ENCODE results near the gene NUTM2B.
"Not testable (repeated sequence)": the region's sequence is repeated elsewhere in the genome, so short reads cannot be mapped to it uniquely, and the experiment has no call there.

Gene NUTM2B

DNA sequence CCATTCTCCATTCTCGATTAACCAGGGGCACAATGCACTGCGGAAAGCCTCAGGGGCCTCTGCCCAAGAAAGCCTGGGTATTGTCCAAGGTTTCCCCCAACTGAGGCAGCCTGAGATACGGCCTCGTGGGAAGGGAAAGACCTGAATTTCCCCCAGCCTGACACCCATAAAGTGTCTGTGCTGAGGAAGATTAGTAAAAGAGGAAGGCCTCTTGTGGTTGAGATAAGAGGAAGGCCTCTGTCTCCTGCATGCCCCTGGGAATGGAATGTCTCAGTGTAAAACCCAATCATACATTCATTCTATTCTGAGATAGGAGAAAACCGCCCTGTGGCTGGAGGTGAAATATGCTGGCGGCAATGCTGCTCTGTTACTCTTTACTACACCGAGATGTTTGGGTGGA, 41.8 kb downstream of the NUTM2B start:
- not testable (repeated sequence) for DNase-seq

DNA sequence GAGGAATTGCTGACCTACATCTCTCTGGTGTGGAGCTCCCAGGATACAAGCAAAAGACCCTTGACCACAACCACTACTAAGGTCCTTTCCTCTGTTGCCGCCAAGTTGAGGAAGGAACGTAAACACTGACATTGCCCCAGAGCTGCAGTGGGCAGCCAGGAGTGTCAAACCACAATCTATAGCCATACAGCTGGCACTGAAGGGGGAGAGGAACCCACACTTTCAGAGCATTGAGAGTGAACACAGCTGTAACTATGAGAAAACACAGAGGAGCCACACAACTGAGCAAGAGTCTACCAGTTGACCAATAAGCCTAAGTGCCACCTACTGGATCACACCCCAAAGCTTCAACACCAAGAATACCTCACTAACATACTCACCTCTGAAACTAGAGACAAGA, 45.5 kb downstream of the NUTM2B start:
- DNase-seq: not testable (repeated sequence)

DNA sequence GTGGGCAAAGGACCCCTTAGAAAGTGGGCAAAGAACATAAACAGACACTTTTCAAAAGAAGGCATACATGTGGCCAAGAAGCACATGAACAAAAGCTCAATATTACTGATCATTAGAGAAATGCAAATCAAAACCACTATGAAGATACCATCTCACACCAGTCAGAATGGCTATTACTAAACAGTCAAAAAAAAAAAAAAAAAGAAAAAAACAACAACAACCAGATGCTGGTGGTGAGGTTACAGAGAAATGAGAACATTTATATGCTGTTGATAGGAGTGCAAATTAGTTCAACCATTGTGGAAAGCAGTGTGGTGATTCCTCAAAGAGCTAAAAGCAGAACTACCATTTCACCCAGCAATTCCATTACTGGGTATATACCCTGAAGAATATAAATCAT, 50.6 kb downstream of the NUTM2B start:
- DNase-seq: not testable (repeated sequence)

DNA sequence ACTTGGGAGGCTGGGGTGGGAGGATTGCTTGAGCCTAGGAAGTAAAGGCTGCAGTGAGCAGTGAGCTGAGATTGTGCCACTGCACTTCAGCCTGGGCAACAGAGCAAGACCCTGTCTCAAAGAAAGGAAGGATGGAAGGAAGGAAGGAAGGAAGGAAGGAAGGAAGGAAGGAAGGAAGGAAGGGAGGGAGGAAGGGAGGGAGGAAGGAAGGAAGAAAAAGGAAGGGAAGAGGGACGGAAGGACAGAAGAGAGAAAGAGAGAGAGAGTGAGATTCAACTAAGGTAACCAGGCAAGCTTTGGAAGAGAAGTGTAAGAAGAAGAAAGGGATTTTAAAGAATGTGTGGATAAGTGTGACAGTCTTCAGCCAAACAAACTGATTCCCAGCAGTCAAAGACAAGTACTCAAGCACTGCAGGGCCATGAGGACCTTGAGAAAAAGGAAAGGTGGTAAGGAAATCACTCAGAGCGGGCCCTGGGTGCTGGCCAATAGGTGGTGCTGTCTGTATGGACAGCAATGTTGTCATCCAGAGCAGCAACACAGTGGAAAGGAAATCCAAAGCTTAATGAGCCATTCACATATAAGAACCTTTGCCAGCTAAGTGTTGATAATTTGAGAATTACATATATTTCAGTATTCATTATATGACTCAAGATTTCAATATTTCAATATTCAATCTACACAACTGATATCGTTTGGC, 55.4 kb downstream of the NUTM2B start:
- not testable (repeated sequence) for DNase-seq
